DMS153 (cell line): Measurements from ENCODE around the gene TULP4.
"Not testable (repeated sequence)": the region's sequence is repeated elsewhere in the genome, so short reads cannot be mapped to it uniquely, and the experiment has no call there.

Experiments used
- DNase-seq: peaks from one replicate; lab custom pipeline; 2025; lab: John Stamatoyannopoulos, UW

Gene TULP4

GRCh38 chr6:158391276-158391675 lies 79.0 kb downstream of the TULP4 start:
- no peak for DNase-seq

- not testable (repeated sequence) for DNase-seq
Observed at GRCh38 chr6:158391977-158392376, 79.7 kb downstream of the TULP4 start.

- DNase-seq, result peak; percentile 42
Observed at GRCh38 chr6:158396136-158396535, 83.9 kb downstream of the TULP4 start.

- no peak for DNase-seq
Observed at GRCh38 chr6:158397578-158397977, 85.3 kb downstream of the TULP4 start.

GRCh38 chr6:158398252-158399024 lies 86.2 kb downstream of the TULP4 start:
- DNase-seq, result no peak

GRCh38 chr6:158399040-158399700 lies 86.9 kb downstream of the TULP4 start:
- no peak for DNase-seq

GRCh38 chr6:158402184-158402583 lies 89.9 kb downstream of the TULP4 start:
- no peak for DNase-seq

GRCh38 chr6:158405321-158405831 lies 93.1 kb downstream of the TULP4 start:
- not testable (repeated sequence) for DNase-seq

- DNase-seq, result no peak
Observed at GRCh38 chr6:158405933-158406332, 93.7 kb downstream of the TULP4 start.

- DNase-seq, result no peak
Observed at GRCh38 chr6:158406736-158407135, 94.5 kb downstream of the TULP4 start.

- DNase-seq, result no peak
Observed at GRCh38 chr6:158408013-158408412, 95.7 kb downstream of the TULP4 start.

GRCh38 chr6:158408552-158409130 lies 96.4 kb downstream of the TULP4 start:
- no peak for DNase-seq

- DNase-seq, result no peak
Observed at GRCh38 chr6:158409451-158409850, 97.2 kb downstream of the TULP4 start.

- DNase-seq, result no peak
Observed at GRCh38 chr6:158410784-158411183, 98.5 kb downstream of the TULP4 start.

- DNase-seq, result no peak
Observed at GRCh38 chr6:158411998-158412397, 99.7 kb downstream of the TULP4 start.

GRCh38 chr6:158413028-158413427 lies 100.8 kb downstream of the TULP4 start:
- DNase-seq, result no peak

GRCh38 chr6:158413814-158414565 lies 101.7 kb downstream of the TULP4 start:
- no peak for DNase-seq

- DNase-seq, result no peak
Observed at GRCh38 chr6:158414851-158415262, 102.6 kb downstream of the TULP4 start.

GRCh38 chr6:158415666-158416065 lies 103.4 kb downstream of the TULP4 start:
- no peak for DNase-seq

- no peak for DNase-seq
Observed at GRCh38 chr6:158416883-158417759, 104.9 kb downstream of the TULP4 start.

- DNase-seq, result no peak
Observed at GRCh38 chr6:158417760-158418098, 105.5 kb downstream of the TULP4 start.
